ENCODE measurements around the gene CHAT. TPM values are rescaled to one million over a fixed set of nuclear protein-coding genes. Genes with fewer than 3 reads are reported as not detected.

CHAT gene
- total RNA-seq, 4 donors from 2014 or later, result not detected

DNA sequence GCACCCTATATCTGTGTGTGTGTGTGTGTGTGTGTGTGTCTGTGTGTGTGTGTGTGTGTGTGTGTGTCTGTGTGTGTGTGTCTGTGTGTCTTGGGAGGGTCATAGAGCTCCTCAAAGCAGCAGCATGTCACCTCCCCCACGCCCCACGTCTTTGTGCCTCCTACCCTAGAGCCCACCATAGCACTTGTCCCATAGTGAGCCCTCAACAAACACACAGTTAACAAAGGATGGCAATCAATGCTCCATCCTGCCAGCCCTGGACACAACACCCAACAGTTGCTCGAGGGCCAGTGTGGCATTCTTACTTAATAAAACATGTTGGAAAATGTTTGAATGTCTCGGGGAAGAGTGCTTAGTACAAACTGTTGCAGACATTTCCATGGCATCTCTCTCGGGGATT lies 96.1 kb downstream of the CHAT start:
- H3K4me3 ChIP-seq (replicated peaks in 1 of 3), result no peak overlapping the region
- H3K27ac ChIP-seq, result no peak overlapping the region
- H3K4me1 ChIP-seq, result no peaks in the 10 kb centered on the region
- DNase-seq, result no peak
- intact Hi-C loops (cut with DNase I), result no loop called here
- 55 to 67% methylated on average over 5 of the region's 5 CpGs for WGBS, 2 donors
- H3K27me3 ChIP-seq, result no peaks in the 10 kb centered on the region
- H3K36me3 ChIP-seq, result no peaks in the 10 kb centered on the region
- TF ChIP-seq POLR2A (IDR thresholded peaks at IDR 0.05), result no peak
- TF ChIP-seq, protein P1, sequence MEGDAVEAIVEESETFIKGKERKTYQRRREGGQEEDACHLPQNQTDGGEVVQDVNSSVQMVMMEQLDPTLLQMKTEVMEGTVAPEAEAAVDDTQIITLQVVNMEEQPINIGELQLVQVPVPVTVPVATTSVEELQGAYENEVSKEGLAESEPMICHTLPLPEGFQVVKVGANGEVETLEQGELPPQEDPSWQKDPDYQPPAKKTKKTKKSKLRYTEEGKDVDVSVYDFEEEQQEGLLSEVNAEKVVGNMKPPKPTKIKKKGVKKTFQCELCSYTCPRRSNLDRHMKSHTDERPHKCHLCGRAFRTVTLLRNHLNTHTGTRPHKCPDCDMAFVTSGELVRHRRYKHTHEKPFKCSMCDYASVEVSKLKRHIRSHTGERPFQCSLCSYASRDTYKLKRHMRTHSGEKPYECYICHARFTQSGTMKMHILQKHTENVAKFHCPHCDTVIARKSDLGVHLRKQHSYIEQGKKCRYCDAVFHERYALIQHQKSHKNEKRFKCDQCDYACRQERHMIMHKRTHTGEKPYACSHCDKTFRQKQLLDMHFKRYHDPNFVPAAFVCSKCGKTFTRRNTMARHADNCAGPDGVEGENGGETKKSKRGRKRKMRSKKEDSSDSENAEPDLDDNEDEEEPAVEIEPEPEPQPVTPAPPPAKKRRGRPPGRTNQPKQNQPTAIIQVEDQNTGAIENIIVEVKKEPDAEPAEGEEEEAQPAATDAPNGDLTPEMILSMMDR (IDR thresholded peaks at IDR 0.05), result no peak
- H3K9me3 ChIP-seq, result no peaks in the 10 kb centered on the region

DNA sequence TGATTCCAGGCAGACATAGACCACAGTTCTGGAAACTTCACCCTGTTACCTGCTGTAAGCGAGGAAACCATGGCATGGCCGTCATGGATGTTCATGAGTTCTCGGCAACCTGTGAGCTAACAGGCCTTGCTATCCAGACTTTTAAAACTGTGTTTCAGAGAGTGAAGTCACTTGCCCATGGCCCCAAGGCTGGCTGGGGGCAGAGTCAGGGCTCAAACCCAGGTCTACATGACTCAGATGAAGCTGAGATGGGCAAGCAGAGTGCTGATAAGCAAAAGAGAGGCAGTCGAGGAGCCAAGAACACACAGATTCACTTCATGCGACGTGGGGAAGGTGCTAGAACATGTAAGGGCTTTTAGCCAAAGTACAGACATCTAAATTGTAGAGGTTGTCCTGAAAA lies 97.1 kb downstream of the CHAT start:
- intact Hi-C loops (cut with DNase I), result no loop called here
- Histone ChIP-seq H3K9me3 (no peaks in the 10 kb centered on the region), H3K4me1 (no peaks in the 10 kb centered on the region), H3K27ac (no peak overlapping the region), H3K27me3 (no peaks in the 10 kb centered on the region), H3K36me3 (no peaks in the 10 kb centered on the region), H3K4me3 (replicated peaks in 1 of 3) (no peak overlapping the region)
- TF ChIP-seq, protein P1 (IDR thresholded peaks at IDR 0.05), result no peak
- TF ChIP-seq POLR2A (IDR thresholded peaks at IDR 0.05), result no peak
- no peak for DNase-seq
- 78 to 80% methylated on average over 6 of the region's 6 CpGs for WGBS, 2 donors

DNA sequence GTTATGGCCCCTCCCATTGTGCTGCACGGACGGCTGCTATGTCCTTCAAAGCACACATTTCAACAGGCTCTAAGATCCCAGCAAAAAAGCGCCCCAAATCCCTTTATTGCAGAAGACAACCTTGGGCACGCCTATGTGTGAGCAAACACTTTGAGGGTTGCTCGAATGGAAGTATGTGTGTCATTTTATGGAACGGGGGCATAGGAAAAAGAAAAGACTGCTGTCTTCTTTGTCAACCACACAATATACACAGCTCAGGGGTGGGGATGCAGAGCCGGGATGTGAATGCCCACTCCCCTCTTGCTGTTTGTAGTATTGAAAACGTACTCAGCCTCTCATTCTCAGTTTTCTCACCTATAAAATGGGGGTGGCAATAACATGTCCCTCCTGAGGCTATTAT lies 97.6 kb downstream of the CHAT start:
- no peak for DNase-seq
- Histone ChIP-seq H3K9me3 (no peaks in the 10 kb centered on the region), H3K4me3 (replicated peaks in 1 of 3) (no peak overlapping the region), H3K27me3 (no peaks in the 10 kb centered on the region), H3K4me1 (no peaks in the 10 kb centered on the region), H3K36me3 (no peaks in the 10 kb centered on the region), H3K27ac (no peak overlapping the region)
- TF ChIP-seq POLR2A (IDR thresholded peaks at IDR 0.05), result no peak
- TF ChIP-seq, protein P1 (IDR thresholded peaks at IDR 0.05), result no peak
- 63 to 72% methylated on average over 8 of the region's 8 CpGs for WGBS, 2 donors
- intact Hi-C loops (cut with DNase I), result no loop called here

DNA sequence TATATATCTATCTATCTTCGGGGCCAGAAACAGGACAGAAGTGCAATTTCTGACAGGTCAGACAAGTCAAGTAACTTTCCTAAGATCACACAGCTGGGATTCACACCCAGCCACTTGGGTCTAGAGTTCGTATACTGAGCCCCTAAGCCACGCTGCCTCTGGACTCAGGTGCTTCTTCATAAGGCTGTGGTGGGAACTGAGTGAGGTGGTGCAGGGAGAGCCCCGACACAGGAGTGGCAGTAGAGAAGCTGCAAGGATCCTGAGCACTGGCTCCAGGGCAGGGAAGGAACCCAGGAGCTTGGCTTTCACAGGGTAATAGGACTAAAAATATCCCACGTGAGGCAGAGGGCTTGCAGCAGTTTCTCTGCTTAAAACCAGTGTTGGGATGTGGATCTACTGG lies 99.4 kb downstream of the CHAT start:
- intact Hi-C loops (cut with DNase I), result no loop called here
- DNase-seq, result no peak
- no peaks in the 10 kb centered on the region for H3K4me1 ChIP-seq
- H3K36me3 ChIP-seq, result no peaks in the 10 kb centered on the region
- WGBS, 2 donors, result 65 to 67% methylated on average over 5 of the region's 5 CpGs
- H3K27me3 ChIP-seq, result no peaks in the 10 kb centered on the region
- no peak overlapping the region for H3K4me3 ChIP-seq (replicated peaks in 1 of 3)
- H3K9me3 ChIP-seq, result no peaks in the 10 kb centered on the region
- H3K27ac ChIP-seq, result no peak overlapping the region
- no peak for TF ChIP-seq POLR2A (IDR thresholded peaks at IDR 0.05)
- TF ChIP-seq, protein P1 (IDR thresholded peaks at IDR 0.05), result no peak

Other genes starting within 250 kb of the CHAT start
- gene DRGX, start 217.9 kb upstream of the CHAT start, total RNA-seq, result not detected
- 10 to 100 TPM; 27.9 to 50.2 (median 32.5) TPM for gene ERCC6, start 74.9 kb upstream of the CHAT start, total RNA-seq
- not detected for gene SLC18A3, start 3.7 kb upstream of the CHAT start, total RNA-seq
- not detected for gene C10orf53, start 65.6 kb downstream of the CHAT start, total RNA-seq
- gene OGDHL, start 148.3 kb downstream of the CHAT start, total RNA-seq, result 100 to 1,000 TPM in 1 of 4 donors, 10 to 100 TPM in 3; 24.3 to 113 (median 70.0) TPM